Measurements from ENCODE around the gene PAK6.

DNA sequence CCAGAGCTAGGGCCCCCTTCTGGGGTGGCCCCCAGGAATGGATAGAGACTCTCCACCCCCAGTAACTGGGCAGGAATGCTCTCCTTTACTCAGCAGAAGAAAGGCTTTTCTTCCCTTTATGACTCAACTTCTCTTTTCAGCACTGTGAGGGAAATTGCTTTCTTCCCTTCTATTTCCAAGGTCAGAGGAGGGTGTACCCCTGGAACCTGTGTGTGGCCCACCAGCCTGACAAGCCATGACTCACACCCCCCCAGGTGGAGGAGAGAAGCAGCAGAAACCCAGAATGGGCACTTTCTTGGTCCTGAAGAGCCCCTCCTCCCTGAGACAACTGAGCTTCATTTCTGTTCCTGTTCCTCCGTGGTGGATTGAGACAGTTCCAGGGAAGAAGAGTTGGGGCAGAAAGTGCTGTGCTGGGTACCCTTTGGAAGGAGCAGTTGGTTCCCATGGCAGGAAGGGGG, 46.7 kb downstream of the PAK6 start:
- no peak for TF ChIP-seq POLR2AphosphoS5 (IDR thresholded peaks at IDR 0.05; ENCODE audit: low read depth, low read length)
- TF ChIP-seq, protein P1, sequence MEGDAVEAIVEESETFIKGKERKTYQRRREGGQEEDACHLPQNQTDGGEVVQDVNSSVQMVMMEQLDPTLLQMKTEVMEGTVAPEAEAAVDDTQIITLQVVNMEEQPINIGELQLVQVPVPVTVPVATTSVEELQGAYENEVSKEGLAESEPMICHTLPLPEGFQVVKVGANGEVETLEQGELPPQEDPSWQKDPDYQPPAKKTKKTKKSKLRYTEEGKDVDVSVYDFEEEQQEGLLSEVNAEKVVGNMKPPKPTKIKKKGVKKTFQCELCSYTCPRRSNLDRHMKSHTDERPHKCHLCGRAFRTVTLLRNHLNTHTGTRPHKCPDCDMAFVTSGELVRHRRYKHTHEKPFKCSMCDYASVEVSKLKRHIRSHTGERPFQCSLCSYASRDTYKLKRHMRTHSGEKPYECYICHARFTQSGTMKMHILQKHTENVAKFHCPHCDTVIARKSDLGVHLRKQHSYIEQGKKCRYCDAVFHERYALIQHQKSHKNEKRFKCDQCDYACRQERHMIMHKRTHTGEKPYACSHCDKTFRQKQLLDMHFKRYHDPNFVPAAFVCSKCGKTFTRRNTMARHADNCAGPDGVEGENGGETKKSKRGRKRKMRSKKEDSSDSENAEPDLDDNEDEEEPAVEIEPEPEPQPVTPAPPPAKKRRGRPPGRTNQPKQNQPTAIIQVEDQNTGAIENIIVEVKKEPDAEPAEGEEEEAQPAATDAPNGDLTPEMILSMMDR (IDR thresholded peaks at IDR 0.05), result no peak
- TF ChIP-seq, protein P2, sequence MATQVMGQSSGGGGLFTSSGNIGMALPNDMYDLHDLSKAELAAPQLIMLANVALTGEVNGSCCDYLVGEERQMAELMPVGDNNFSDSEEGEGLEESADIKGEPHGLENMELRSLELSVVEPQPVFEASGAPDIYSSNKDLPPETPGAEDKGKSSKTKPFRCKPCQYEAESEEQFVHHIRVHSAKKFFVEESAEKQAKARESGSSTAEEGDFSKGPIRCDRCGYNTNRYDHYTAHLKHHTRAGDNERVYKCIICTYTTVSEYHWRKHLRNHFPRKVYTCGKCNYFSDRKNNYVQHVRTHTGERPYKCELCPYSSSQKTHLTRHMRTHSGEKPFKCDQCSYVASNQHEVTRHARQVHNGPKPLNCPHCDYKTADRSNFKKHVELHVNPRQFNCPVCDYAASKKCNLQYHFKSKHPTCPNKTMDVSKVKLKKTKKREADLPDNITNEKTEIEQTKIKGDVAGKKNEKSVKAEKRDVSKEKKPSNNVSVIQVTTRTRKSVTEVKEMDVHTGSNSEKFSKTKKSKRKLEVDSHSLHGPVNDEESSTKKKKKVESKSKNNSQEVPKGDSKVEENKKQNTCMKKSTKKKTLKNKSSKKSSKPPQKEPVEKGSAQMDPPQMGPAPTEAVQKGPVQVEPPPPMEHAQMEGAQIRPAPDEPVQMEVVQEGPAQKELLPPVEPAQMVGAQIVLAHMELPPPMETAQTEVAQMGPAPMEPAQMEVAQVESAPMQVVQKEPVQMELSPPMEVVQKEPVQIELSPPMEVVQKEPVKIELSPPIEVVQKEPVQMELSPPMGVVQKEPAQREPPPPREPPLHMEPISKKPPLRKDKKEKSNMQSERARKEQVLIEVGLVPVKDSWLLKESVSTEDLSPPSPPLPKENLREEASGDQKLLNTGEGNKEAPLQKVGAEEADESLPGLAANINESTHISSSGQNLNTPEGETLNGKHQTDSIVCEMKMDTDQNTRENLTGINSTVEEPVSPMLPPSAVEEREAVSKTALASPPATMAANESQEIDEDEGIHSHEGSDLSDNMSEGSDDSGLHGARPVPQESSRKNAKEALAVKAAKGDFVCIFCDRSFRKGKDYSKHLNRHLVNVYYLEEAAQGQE (IDR thresholded peaks at IDR 0.05; ENCODE audit: low read depth, low read length), result no peak
- no peak for TF ChIP-seq RCOR1 (IDR thresholded peaks at IDR 0.05; ENCODE audit: low read length)
- TF ChIP-seq TAF1 (IDR thresholded peaks at IDR 0.05; ENCODE audit: borderline replicate concordance, low read depth, low read length), result no peak
- no peak for TF ChIP-seq EP300 (IDR thresholded peaks at IDR 0.05; ENCODE audit: borderline replicate concordance in 1 of 2, low read depth in 1 of 2, low read length in 1 of 2)
- no peak for TF ChIP-seq JUND (IDR thresholded peaks at IDR 0.05)
- TF ChIP-seq GATA2 (CRISPR knock-in tag; IDR thresholded peaks at IDR 0.05), result no peak
- TF ChIP-seq MEF2A (IDR thresholded peaks at IDR 0.05; ENCODE audit: borderline replicate concordance, low read depth), result no peak
- TF ChIP-seq, protein P3, sequence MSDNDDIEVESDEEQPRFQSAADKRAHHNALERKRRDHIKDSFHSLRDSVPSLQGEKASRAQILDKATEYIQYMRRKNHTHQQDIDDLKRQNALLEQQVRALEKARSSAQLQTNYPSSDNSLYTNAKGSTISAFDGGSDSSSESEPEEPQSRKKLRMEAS (IDR thresholded peaks at IDR 0.05; ENCODE audit: low read depth), result no peak
- TF ChIP-seq SIN3A (IDR thresholded peaks at IDR 0.05; ENCODE audit: borderline replicate concordance, low read depth, low read length), result no peak
- no peak for TF ChIP-seq ELF1 (IDR thresholded peaks at IDR 0.05)
